DMS153 treated with DMSO at 0.1 percent for 48 hours (cell line): ENCODE results near the gene DDRGK1.

Experiments used
- DNase-seq: peaks from one replicate; lab custom pipeline; 2025; ENCODE audit not compliant: unreplicated experiment; lab: John Stamatoyannopoulos, UW

Gene DDRGK1

DNA sequence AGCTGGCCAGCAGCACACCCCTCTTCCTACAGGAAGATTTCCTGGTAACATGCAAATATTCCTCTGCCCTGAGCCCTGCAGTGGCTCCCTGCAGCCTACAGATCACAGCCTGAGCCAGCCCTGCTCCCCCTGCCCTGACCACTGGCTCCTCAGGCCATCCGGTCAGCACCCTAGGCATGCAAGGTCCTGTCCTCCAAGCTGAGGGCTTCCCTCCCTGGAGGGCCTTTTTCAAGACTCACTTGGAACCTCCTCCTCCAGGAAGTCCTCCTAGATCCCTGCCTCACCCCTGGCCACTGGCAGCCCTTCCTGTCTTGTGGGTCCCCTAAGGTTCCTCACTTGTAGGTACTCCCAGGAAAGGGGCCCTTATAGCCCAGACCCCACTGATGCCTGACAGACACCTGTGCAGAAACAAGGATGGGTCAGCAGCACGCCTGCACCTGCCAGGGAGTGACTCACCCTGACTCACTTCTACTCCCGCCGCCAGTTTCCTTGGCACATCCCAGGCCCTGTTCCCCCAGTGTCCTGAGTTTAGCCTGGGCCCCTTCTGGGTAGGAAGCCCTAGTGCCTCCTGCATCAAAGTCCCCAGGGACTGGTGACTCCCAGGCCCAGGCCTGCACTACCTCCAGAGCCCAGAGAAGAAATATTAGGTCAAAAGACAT lies 31.3 kb upstream of the DDRGK1 start:
- no peak for DNase-seq

DNA sequence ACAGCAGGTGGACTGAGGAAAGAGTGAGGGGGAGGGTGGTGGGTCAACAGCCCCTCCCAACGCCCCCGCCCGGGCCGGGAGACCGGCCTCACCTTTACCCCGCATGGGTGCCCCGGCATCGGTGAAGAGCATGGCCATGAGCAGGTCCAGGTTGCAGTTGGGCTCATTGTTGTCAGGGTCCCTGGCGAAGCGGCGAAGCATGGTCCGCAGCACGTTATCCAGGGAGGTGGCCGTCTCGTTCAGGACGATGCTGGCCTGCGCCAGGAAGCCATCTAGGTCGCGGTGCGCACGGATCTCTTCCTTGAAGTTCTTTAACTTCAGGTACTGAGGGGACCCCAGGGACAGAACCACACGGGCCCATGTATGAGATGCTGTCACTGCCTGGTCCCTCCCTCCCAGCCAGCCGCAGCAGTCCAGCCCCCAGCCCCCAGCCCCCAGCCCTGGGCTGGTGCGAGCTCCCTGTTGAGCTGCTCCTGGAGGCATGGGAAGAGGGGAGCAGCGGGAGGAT lies 29.6 kb upstream of the DDRGK1 start:
- no peak for DNase-seq

DNA sequence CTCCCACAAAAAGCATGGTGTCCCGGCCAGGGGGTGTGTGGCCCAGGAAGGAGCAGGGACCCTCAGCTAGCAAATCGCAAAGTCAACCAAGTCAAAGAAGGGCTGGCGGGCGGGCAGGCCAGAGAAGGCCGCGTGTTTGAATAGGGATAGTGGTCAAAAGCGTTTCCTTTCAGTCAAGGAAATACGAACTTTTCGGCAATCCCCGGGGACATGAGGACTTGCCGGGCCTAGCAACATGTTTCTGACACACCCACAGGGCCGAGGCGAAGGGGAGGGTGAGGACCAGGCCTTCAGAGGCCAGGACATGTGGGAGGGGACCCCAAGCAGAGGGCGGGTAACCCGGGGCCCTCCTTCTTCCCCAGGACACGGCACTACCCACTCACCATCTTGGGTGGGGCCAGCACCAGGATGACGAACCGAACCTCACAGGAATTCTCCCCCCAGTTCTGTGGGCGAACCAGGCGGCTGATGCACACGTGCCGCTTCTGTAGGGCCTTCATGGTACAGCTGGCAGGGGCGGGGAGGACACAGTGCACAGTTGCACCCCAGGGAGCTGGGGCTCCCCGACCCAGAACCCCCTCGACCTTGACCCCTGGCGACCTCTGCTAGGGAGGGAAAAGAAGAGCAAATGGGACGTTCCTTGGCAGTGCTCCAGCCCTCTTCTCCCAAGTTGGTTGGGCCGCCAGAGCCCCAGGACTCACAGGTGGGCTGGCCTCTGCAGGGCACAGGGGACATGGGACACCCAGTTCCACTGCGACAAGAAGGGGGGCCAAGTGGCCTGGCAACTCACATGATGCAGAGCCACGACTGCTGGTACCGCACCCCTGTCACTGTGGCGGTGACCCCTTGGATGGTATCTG lies 28.9 kb upstream of the DDRGK1 start:
- DNase-seq, result no peak

DNA sequence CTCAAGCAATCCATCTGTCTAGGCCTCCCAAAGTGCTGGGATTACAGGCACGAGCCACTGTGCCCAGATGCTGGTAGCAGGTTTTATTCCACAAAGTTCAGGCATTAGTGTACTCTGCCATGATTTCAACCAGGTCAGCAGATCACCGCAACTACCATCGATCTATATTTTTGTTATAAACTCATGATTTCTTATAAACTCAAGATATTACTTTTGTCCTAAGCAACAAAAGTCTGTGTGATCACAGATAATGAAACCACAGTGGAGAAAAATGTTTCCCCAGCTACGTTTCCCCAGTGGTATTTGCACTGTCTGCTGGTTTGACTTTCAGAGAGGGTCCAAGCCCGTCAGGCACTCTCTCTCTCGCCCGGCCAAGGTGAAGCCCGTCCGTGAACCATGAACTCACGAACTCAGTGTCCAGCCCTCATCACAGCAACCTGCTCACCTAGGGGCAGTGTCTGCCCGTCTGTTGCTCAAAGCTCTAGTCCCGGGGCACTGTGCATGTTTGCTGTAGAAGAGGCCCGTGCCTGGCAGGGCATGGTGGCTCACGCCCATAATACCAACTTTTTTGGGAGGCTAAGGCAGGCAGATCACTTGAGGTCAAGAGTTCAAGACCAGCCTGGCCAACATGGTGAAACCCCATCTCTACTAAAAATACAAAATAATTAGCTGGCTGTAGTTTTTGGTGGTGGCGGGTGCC lies 27.6 kb upstream of the DDRGK1 start:
- DNase-seq, result no peak

DNA sequence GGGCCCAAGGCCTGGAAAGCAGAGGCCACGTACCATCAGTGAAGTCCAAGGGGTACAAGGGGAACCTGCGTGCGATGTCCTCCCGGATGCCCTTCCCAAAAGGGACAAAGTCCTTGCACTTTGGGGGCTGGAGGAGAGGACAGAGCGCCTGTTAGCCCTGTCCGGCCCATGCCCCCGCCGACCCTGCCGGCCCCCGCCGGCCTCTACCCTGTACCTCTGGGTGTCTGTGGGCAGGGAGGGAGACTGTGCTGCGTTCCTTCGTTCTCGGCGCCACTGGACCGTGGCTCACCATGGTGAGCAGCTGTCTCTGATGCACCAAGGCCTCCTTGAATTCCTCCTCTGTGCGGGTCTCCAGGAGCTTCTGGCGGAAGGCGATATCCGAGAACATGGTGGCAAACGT lies 26.6 kb upstream of the DDRGK1 start:
- DNase-seq, result no peak

DNA sequence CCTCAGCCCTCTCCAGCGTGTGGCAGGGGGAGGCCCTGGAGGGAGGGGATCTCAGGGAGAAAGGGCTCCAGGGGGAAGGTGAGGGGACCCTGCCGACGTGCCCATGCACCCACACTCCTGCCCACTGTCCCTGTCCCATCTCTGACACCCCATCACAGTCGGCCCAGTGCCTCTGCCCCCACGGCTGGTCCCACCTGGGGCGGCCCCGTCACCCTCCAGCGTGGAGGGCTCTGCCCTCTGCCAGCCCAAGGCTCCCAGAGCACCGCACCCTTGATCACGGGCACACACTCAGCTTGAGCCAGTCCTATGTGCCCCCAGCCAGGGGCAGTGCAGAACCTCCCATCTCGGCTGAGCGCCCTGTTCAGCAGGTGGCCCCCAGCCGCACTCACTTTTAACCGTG lies 25.3 kb upstream of the DDRGK1 start:
- no peak for DNase-seq

DNA sequence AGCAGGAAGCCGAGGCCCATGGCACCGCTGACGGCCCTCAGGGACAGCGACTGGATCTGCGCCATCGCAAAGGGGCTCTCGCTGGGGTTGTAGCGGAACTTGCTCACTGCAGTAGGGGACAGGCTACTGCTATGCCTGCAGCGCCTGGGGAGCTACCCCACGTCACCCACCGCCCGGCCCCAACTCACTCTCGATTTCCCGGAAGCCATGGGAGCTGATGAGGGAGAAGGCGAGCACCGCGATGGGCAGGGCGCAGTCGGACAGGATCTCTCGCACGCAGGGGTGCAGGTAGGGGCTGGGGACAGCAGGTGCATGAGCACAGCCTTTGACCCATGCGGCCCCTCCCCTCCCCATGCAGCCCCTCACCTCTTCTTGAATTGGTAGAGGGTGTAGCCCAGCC lies 24.7 kb upstream of the DDRGK1 start:
- no peak for DNase-seq

DNA sequence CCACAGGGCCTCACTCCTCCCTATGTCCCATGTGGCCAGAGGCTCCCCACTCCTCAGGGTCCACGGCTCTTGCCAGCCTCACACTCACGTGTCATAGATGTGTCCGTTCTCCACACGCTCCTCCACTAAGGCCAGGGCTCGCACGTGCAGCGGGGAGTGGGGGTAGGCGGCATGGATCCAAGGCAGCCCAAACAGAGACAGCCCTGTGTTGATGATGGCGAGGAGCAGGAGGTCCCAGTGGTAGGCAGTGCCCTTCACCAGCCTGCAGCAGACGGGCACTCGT lies 24.2 kb upstream of the DDRGK1 start:
- no peak for DNase-seq

DNA sequence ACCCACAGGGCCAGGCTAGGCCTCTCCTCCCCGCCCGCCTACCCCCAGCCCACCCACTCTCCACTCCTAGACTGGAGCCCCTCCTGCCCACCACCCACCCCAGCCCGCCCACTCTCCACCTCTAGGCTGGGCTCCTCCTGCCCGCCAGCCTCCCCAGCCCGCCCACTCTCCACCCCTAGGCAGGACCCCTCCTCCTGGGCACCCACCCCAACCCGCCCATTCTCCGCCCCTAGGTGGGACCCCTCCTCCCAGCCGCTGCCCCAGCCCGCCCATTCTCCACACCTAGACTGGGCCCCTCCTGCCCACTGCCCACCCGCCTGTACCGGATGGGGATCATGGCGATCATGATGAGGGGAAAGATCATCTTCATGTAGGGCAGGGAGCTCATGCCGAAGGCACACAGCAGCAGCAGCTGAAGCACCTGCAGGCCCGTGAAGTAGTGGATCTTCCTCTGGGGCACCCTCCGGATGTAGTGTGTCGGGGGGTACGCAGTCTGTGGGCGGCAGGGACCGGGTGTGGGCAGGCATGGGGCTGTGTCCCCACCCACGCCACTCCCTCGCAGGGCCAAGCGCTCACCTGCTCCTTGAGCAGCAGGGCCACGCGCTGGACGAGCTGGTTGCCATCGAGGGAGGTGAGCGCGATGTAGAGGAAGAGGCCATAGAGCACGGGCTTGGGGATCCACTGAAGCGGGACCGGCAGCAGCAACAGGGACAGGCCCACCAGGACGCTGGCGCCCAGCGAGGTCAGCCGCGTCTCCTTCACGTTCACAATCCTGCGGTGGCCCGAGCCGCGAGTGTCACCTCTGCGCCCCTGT lies 23.7 kb upstream of the DDRGK1 start:
- no peak for DNase-seq

DNA sequence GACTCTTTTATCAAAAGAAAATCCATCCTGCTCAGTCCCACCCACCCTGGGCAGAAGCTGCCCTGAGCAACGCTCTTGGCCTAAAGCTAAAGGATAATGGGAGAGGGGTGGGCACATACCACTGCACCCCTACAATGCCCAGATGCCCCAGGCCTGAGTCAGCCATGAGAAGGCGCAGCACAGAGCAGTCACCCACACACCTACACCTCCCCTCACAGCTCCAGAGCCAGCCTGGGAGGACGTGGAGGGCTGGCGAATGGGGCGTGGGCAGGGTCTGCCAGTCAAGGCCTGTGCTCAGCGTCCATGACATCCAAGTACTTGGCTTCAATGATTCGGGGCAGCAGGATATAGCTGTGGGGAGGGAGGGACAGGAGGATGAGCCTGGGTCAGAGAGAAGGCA lies 23.0 kb upstream of the DDRGK1 start:
- DNase-seq, result no peak

DNA sequence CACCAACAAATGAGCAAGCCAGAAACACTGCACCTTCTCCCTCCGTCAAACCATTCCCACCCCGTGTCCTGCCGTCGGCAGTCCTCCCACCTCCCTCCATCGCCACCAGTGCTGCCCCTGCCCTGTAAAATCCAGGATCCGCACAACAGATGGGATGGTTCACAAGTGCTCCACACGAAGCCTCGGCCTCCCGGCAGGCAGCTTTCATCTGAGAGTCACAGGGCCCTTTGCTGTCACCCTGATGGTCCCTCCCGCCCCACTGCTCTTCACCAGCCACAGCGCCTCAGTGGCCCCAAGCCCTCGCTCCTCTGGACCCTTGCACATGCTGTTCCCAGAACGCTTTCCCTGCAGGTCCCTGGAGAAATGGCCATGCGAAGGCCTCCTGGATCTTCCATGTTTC lies 22.4 kb upstream of the DDRGK1 start:
- no peak for DNase-seq

DNA sequence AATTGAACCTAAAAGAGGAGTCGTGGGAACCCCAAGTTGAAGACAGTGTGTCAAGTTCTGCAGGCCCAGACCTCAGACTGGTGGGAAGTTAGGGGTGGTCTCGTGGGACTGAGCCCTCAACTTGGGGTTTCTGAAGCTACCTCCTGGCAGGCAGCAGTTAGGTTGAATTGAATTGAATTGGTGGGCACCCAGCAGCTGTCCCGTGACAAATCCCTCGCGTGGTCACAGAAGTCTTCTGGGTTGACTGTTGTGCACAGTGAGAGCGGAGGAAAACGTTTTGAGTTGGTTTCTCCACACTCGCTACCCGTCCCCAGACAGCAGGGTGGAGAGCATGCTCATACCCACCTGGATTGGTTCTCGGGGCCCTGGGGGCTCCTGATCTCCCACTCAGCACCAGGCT lies 21.6 kb upstream of the DDRGK1 start:
- DNase-seq, result no peak

DNA sequence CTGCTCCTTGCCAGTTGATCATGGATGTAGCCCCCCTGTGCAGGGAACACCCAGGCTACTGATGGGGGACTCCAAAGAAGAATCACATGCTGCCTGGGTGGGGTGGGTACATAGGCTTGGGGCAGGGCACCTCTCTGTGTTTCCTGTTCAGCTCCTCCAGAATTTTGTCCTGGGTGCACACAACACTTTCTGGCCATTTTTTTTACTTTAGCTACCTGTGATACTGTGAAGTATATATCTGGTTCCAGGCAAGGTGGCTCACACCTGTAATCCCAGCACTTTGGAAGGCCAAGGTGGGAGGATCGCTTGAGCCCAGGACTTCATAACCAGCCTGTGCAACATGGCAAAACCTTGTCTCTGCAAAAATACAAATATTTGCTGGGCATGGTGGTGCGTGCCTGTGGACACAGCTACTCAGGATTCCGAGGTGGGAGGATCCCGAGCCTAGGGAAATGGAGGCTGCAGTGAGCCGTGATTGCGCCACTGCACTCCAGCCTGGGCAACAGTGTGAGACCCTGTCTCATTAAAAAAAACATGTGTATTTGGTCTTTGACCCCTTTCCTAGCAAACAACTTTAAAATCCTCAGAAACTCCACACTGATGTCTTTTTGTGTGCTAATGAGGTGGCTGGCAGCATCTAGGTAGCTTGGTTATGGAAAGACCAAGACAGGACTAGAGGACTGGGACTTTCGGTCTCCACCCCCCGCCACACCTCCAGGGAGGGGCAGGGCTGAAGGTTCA lies 20.4 kb upstream of the DDRGK1 start:
- no peak for DNase-seq

DNA sequence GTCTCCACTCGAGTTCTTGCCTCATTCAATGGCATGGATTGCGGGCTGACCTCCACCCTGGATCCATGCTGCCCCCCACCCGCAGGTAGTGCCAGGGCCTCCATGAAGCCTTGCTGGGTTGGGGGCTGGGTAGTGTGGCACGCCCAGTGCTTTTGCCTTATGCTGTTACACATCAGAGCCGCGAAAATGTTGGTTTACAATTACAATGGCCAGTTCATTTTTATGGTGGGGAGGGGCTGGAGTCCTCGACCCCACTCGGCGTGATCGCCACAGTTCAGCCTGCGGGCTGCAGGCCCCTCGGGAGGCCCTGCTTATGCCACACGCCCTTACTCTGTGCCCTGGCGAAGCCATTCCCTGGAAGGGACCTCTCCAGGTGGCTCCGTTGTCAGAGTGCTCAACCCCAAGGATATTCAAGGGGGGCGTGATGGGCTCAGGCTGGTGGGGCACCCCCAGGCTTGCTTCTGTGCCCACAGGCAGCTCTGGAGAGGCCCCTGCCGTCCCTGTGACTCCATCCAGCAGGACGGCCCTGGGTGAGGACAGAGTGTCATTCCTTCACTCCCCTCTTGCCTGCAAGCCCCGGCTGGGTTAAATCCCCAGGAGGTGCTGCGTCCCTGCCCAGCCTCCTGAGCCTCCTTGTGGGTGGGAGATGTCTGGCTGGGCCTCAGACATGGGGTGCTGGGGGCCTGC lies 19.7 kb upstream of the DDRGK1 start:
- no peak for DNase-seq

DNA sequence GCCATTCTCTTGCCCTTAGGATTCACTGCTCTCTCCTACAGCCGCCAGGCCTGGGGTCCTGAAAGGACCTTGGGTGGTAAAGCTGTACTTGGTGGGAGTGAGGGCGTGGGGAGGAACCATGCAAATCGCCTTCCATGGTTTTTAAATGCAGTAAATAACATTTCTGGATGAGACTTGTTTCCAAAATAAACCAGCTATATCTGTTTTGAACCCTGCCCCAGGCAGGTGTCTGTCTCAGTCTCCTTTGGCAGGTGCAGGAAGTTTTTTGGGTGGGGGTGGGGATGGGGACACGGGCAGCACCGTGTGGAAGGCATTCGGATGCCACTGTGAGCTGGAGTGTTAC lies 19.1 kb upstream of the DDRGK1 start:
- DNase-seq, result no peak

DNA sequence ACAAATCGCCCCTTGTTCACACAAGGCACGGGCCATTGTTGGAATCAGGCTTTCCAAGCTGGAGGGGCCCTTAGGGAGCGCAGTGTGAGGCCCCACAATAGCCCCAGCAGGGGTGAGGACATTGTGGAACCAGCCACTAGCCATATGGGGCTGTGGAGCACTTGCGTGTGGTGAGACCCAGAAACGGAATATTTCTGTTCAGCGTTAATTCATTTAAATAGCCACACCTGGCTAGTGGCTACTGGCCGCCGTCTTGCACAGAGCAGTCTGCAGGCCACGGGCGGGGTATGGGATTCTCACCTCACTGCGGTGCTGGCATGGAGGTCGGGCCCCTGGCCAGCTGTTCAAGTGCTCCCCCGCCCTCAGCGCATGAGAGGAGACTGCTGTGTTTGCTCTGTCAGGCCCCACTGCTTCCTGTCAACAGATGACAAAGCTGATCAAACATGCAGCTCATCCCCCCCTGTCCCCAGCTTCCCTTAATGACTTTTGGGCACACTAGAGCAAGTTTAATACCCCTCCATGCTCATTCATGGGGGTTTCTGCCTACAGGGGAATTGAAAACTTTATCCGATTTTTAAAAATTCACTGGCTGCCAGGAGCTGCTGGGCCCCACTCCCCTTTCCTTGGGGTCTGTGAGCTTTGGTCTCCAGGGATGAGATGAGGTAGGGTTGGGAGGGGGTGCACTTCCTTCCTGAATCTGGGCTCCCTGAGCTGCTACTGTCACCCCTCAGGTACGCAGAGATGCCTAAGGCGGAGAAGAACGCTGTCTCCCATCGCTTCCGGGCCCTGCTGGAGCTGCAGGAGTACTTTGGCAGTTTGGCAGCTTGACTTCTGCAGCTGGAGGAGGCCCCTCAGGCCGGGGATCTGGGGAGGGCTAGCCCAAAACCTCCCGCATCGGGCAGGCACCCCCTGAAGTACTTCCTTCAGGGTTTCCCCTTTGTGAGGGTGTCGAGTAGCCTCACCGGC lies 18.4 kb upstream of the DDRGK1 start:
- peak; percentile 92 for DNase-seq

DNA sequence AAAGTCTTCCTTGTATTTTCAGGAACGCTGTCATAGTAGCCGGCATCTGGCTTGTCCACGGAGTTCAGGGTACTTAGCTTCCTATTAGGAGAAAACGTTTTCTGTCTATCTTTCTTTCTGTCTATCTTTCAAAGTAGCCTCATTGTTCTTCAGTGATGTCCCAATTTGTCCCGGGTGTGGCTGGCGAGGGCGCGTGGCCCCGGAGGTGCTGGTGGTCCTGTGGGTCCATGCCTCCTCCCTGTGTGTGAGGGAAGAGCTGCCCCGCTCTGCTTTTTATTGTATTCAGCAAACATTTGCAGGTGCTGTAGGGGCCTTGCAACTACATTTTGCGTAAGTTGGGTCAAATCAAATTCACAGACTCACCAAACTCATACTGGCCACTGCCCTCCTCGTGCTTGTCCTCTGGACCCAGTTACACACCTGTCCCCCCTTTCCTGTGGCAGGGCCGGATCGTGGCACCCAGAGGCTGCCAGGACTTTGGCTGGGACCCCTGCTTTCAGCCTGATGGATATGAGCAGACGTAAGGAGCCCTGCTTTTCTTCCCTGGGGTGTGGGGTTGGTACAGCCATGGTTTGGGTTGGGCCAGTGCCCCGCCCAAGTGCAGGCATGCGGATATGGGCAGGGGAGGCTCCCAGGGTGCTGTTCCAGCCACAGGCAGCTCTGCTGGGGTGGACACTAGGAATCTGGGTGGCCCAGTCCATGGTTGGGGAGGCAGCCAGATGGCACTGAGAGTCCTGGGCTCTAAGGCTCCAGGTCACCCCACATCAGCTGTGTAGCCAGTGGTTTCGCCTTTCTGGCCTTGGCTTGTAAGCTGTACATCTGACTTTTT lies 17.1 kb upstream of the DDRGK1 start:
- peak; percentile 49 for DNase-seq
